ENCODE data around the gene YEATS4.

Gene YEATS4

DNA sequence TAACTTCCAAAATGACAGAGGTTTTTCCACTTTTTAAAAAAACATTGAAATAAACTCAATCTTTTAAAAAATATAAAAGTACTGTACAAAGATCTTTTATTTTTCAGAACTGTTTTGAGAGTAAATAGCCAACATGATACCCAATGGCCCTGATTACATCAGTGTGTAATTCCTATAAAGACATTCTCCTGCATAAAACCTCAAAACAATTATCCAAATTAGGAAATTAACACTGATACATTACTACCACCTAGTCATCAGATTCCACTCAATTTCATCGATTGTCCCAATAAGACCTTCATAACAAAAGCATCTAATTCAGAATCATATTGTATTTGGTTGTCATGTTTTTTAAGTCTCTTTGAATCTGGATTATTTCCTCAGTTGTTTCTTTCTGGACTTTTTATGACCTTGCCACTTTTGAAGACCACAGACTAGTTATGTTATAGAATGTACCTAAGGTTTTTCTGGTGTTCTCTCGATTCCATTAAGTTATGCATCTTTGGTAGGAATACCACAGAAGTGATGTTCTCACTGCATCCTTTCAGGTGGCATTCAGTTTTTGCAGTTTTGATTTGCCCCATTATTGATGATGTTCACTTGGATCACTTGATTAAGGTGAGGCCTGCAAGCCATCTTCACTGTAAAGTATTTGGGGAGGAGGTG, 4.0 kb upstream of the YEATS4 start:
- no peak overlapping the region for H3K27ac ChIP-seq
- no peak for DNase-seq
- H3K4me3 ChIP-seq: no peak overlapping the region
- intact Hi-C loops (cut with DNase I; ENCODE audit: low total_unique reads): loop anchor here (10.0 kb wide), 1 partner anchor 289 kb away; no protein-coding TSS in a partner anchor
- H3K9me3 ChIP-seq: no peaks in the 10 kb centered on the region
- TF ChIP-seq, protein P1, sequence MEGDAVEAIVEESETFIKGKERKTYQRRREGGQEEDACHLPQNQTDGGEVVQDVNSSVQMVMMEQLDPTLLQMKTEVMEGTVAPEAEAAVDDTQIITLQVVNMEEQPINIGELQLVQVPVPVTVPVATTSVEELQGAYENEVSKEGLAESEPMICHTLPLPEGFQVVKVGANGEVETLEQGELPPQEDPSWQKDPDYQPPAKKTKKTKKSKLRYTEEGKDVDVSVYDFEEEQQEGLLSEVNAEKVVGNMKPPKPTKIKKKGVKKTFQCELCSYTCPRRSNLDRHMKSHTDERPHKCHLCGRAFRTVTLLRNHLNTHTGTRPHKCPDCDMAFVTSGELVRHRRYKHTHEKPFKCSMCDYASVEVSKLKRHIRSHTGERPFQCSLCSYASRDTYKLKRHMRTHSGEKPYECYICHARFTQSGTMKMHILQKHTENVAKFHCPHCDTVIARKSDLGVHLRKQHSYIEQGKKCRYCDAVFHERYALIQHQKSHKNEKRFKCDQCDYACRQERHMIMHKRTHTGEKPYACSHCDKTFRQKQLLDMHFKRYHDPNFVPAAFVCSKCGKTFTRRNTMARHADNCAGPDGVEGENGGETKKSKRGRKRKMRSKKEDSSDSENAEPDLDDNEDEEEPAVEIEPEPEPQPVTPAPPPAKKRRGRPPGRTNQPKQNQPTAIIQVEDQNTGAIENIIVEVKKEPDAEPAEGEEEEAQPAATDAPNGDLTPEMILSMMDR (IDR thresholded peaks at IDR 0.05): no peak
- H3K27me3 ChIP-seq: no peaks in the 10 kb centered on the region
- no peaks in the 10 kb centered on the region for H3K36me3 ChIP-seq
- peaks cover 0 to 14% (median 1%) of the 10 kb centered on the region in 4 donors for H3K4me1 ChIP-seq

DNA sequence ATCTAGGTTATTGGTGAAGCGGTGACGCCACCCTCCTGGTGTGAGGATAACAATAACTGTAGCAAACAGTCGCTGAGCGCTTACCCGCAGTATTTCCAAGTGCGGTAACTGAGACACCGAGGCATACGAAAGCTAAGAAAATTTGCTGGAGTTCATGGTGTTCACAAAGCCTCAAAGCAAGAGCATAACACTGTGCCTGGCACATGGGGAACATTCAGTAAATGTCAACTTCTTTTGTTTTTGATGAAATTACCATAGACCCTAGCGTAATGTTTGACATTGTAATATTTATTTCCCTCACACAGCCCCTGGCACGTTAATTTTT, 767 bp downstream of the YEATS4 start:
- Histone ChIP-seq H3K36me3 (no peaks in the 10 kb centered on the region), H3K9me3 (no peaks in the 10 kb centered on the region), H3K4me3 (peak overlapping the region; percentile 78 to 96), H3K4me1 (peaks cover 0 to 20% (median 4%) of the 10 kb centered on the region in 4 donors), H3K27me3 (no peaks in the 10 kb centered on the region), H3K27ac (peak overlapping the region; percentile 95 to 99)
- intact Hi-C loops (cut with DNase I; ENCODE audit: low total_unique reads): no loop called here
- no peak for DNase-seq
- TF ChIP-seq, protein P1 (IDR thresholded peaks at IDR 0.05): no peak

DNA sequence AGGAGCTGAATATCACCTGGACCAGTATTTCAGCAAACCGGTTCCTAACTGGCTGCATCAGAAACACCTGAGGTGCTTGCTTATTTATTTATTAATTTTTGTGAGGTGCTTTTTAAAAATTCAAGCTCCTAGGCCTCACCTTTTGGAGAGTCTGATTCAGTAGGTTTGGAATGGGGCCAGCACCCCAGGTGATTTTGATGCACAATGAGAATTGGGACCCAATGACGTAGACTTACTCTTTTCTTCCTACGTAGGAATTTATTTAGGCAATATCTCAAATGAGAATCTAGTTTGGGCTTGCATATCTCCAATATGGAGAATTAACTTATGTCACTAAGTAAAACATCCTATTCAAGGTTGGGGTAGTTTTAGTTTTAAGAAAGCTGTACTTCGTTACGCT, 7.3 kb downstream of the YEATS4 start:
- intact Hi-C loops (cut with DNase I; ENCODE audit: low total_unique reads): no loop called here
- peaks cover 14 to 38% (median 24%) of the 10 kb centered on the region in 3 donors for H3K36me3 ChIP-seq
- no peak overlapping the region for H3K27ac ChIP-seq
- H3K9me3 ChIP-seq: no peaks in the 10 kb centered on the region
- TF ChIP-seq, protein P1 (IDR thresholded peaks at IDR 0.05): no peak
- no peaks in the 10 kb centered on the region for H3K27me3 ChIP-seq
- no peak for DNase-seq
- H3K4me3 ChIP-seq: no peak overlapping the region
- no peaks in the 10 kb centered on the region for H3K4me1 ChIP-seq

DNA sequence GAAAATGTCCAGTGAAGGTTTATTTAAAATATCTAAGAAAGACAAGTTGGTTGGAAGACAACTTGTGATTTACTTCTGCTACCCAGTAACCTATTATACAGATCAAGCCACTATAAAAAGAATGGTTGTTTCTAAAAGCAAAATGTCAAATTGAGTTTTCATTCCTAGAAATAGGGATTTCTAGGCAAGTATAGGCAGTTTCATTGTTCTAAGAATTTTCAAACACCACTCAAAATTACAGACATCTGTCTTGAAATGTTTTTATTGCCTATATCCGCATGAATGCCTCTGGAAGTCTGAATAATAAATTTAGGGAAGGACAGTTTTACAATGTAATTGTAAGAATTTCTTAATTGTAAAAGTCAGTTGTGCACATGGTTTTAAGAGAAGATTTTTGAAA, 8.6 kb downstream of the YEATS4 start:
- no peaks in the 10 kb centered on the region for H3K27me3 ChIP-seq
- no peak overlapping the region for H3K27ac ChIP-seq
- no peak for DNase-seq
- no peak overlapping the region for H3K4me3 ChIP-seq
- intact Hi-C loops (cut with DNase I; ENCODE audit: low total_unique reads): no loop called here
- H3K4me1 ChIP-seq: no peaks in the 10 kb centered on the region
- no peaks in the 10 kb centered on the region for H3K9me3 ChIP-seq
- TF ChIP-seq, protein P1 (IDR thresholded peaks at IDR 0.05): no peak
- peaks cover 27 to 46% (median 27%) of the 10 kb centered on the region in 3 donors for H3K36me3 ChIP-seq

DNA sequence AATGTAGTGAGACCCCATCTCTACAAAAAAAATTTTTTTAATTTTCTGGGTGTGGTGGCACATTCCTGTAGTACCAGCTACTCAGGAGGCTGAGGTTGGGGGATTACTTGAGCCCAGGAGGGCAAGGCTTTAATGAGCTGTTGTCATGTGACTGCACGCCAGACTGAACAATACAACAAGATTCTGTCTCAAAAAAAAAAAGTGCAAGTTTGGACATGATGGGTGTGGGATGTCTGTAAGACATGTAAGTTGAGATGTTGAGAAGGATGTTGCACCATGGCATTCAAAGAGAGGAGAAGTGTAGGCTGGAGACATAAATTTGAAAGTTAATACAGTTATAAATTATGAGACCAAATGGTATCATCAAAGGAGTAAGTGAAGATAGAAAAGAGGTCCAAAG, 23.5 kb downstream of the YEATS4 start:
- intact Hi-C loops (cut with DNase I; ENCODE audit: low total_unique reads): no loop called here
- H3K27ac ChIP-seq: no peak overlapping the region
- H3K36me3 ChIP-seq: peaks cover 0 to 4% (median 1%) of the 10 kb centered on the region in 3 donors
- no peaks in the 10 kb centered on the region for H3K4me1 ChIP-seq
- no peaks in the 10 kb centered on the region for H3K9me3 ChIP-seq
- H3K27me3 ChIP-seq: no peaks in the 10 kb centered on the region
- DNase-seq: no peak
- no peak overlapping the region for H3K4me3 ChIP-seq
- TF ChIP-seq, protein P1 (IDR thresholded peaks at IDR 0.05): no peak

All from tibial artery (tissue), 4 donors.